OCI-LY7 (cell line): ENCODE measurements around the gene SPDYE8.
"Not testable (repeated sequence)": the region's sequence is repeated elsewhere in the genome, so short reads cannot be mapped to it uniquely, and the experiment has no call there.

Experiments
- EZH2phosphoT487 ChIP-seq: fragments of 200-600 bp; sonication (generic); IDR thresholded peaks from 2 replicates; pipeline ENCODE4 v1.6.1; 2018; ENCODE audit warnings: low read depth, borderline replicate concordance, mild to moderate bottlenecking, mixed run types, antibody characterized with exemption, low read length, moderate library complexity, mixed read lengths
- TF ChIP-seq, protein P1 (sequence below): fragments of 200-600 bp; sonication (generic); conservative IDR thresholded peaks from 2 replicates; pipeline ENCODE4 v1.5.1; 2014; ENCODE audit warnings: mild to moderate bottlenecking, antibody characterized with exemption, low read length, moderate library complexity, mixed read lengths

DNA sequence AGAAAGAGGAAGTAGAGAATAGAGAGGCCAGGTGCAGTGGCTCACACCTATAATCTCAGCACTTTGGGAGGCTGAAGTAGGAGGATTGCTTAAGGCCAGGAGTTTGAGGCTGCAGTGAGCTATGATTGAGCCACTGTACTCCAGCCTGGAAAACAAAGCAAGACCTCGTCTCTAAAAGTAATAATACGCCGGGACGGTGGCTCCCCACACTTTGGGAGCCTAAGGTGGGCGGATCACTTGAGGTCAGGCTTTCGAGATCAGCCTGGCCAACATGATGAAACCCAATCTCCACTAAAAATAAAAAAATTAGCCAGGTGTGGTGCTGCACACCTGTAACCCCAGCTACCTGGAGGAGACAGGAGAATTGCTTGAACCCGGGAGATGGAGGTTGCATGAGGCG, 34.1 kb downstream of the SPDYE8 start:
- TF ChIP-seq, protein P1, sequence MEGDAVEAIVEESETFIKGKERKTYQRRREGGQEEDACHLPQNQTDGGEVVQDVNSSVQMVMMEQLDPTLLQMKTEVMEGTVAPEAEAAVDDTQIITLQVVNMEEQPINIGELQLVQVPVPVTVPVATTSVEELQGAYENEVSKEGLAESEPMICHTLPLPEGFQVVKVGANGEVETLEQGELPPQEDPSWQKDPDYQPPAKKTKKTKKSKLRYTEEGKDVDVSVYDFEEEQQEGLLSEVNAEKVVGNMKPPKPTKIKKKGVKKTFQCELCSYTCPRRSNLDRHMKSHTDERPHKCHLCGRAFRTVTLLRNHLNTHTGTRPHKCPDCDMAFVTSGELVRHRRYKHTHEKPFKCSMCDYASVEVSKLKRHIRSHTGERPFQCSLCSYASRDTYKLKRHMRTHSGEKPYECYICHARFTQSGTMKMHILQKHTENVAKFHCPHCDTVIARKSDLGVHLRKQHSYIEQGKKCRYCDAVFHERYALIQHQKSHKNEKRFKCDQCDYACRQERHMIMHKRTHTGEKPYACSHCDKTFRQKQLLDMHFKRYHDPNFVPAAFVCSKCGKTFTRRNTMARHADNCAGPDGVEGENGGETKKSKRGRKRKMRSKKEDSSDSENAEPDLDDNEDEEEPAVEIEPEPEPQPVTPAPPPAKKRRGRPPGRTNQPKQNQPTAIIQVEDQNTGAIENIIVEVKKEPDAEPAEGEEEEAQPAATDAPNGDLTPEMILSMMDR = not testable (repeated sequence)
- TF ChIP-seq EZH2phosphoT487 = not testable (repeated sequence)
